KG1 (cell line): ENCODE results near the gene UBE2Q1.

ENCODE experiments used
- DNase-seq: peaks from one replicate; lab custom pipeline; 2025; lab: John Stamatoyannopoulos, UW

Gene UBE2Q1

DNA sequence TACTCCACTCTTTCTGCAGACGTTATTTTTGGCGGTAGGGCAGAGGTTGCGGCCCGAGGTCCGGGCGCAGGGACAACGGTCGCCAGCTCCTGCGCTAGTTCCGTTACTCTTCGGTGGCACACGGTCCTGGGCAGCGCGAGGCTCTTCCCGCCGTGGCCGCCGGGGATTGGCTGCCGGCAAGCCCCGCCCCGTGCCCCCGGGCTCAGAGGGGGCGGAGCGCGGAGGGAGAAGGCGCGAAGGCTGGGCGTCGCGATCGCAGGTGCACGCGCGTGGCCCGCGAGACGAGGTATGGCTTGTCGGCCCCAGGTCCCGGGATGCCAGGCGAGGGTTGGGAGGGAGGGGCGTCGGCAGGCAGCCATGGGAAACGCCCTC lies 55.7 kb downstream of the UBE2Q1 start:
- DNase-seq: no peak

- DNase-seq: no peak
These were observed 56.3 kb downstream of the UBE2Q1 start, which contains the start of the genes SHE and TDRD10 for GRCh38 chr1:154502066-154502743. SHE (minus strand) TSS chr1:154502412; CDS start chr1:154502026, 386 bp downstream. TDRD10 (plus strand) TSS chr1:154502219; CDS start chr1:154506904, 4,685 bp downstream.

GRCh38 chr1:154501423-154502065 lies 56.9 kb downstream of the UBE2Q1 start:
- no peak for DNase-seq

DNA sequence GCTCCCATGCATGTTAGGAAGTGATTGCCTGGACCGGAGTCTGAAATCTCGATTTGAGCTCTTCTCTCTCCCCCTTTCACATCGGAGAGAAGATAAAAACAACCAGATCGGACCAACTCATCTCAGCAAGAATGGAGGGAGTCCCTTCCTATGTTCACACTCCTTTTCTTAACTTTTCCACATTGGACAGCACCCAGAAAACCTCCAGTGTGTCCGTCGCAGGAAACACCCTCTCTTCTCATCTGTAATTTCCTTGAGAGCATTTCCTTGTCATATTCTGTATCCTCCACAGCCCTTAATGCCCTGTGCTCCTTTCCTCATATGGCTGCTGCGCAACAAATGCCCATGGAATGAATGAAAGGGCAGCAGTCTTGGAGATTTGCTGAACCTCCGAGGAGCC lies 57.9 kb downstream of the UBE2Q1 start:
- DNase-seq: no peak

DNA sequence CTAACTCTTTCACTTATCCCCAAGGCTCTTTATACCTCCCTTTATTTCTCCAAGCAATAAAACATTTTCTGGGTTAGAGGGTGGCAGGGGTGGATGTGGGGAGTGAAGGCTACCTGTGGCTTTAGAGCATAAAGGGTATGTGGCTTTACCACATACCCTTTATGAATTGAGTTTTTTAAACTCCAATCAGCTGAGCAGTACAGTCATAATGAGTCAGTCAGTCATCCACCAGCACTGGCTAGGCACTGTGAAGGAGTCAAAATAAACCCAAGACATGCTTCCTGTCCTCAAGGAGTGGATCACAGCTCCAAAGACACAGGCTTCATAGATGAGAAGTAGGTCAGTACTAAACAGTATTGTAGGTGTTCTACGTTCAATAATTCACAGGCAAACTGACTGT lies 59.0 kb downstream of the UBE2Q1 start:
- DNase-seq: no peak
